Panc1 (cell line): Measurements from ENCODE around the gene EIF4EBP2. TPM values are rescaled to one million over a fixed set of nuclear protein-coding genes. Genes with fewer than 3 reads are reported as not detected.
A peak's percentile ranks its signal among the peaks of the same experiment; 100 is the strongest.

Experiments used
- ATAC-seq: fragments of 200-7000 bp; cut with Tn5 transposase; 2 replicates; pipeline ENCODE4 v1.9.1; 2020; ENCODE audit warnings: mild to moderate bottlenecking, moderate library complexity
- BruUV-seq: library from RNA; stranded (reverse); fragments of 400-500 nt; replicated peaks from 2 replicates; lab custom pipeline; 2021; lab: Mats Ljungman, UMichigan
- CTCF ChIA-PET: fragments of 300-600 bp; sonication (Branson Sonifier 250); formaldehyde crosslinking; loops from one replicate; lab custom pipeline; 2022; ENCODE audit warnings: antibody characterized with exemption; lab: Charles Lee
- POLR2A ChIA-PET: fragments of 300-600 bp; sonication (Branson Sonifier 250); formaldehyde crosslinking; loops from one replicate; lab custom pipeline; 2022; ENCODE audit warnings: antibody characterized with exemption; lab: Charles Lee
- DNase-seq: peaks from one replicate; pipeline ENCODE4 v3.0.0-alpha.2; 2010; ENCODE audit warnings: low read depth, low spot score
- H3K27ac ChIP-seq: 2 replicates; pipeline ENCODE4 v1.5.1; 2011; ENCODE audit warnings: mild to moderate bottlenecking, low read length, inconsistent platforms
- H3K27me3 ChIP-seq: fragments of 200-500 bp; sonication (Bioruptor generic); 2 replicates; pipeline ENCODE4 v1.6.0; 2014; ENCODE audit warnings: low read length, inconsistent platforms; ENCODE audit not compliant: control insufficient read depth, insufficient read depth
- H3K36me3 ChIP-seq: fragments of 200-500 bp; sonication (Bioruptor generic); 2 replicates; pipeline ENCODE4 v1.5.1; 2014; ENCODE audit warnings: inconsistent platforms, mild to moderate bottlenecking, low read length, moderate library complexity; ENCODE audit not compliant: control insufficient read depth, insufficient read depth
- H3K4me1 ChIP-seq: 2 replicates; pipeline ENCODE4 v1.5.1; 2011; ENCODE audit warnings: inconsistent platforms, mild to moderate bottlenecking, low read length, moderate library complexity; ENCODE audit not compliant: control insufficient read depth, insufficient read depth
- H3K4me3 ChIP-seq, 2 experiments: 2 replicates each; pipeline ENCODE4 v1.5.1; 2011 to 2012; ENCODE audit warnings: low read depth in 2 of 2, low read length in 2 of 2, mild to moderate bottlenecking in 2 of 2, inconsistent platforms in 1 of 2, moderate library complexity in 1 of 2
- H3K9me3 ChIP-seq: fragments of 200-500 bp; sonication (Bioruptor generic); 2 replicates; pipeline ENCODE4 v1.5.1; 2014; ENCODE audit warnings: low read depth, mild to moderate bottlenecking, inconsistent platforms, low read length, moderate library complexity; ENCODE audit not compliant: control insufficient read depth, insufficient read depth
- POLR2AphosphoS5 ChIP-seq: IDR thresholded peaks from 2 replicates; pipeline ENCODE4 v1.6.1; 2012; ENCODE audit warnings: mild to moderate bottlenecking, low read depth, low read length, moderate library complexity
- SIN3A ChIP-seq: IDR thresholded peaks from 2 replicates; pipeline ENCODE4 v1.6.1; 2012; ENCODE audit warnings: low read depth, mild to moderate bottlenecking, low read length, moderate library complexity, borderline replicate concordance; ENCODE audit not compliant: insufficient read depth
- TCF7L2 ChIP-seq: IDR thresholded peaks from 2 replicates; pipeline ENCODE4 v1.6.1; 2011; ENCODE audit warnings: mild to moderate bottlenecking, low read depth, low read length, inconsistent platforms
- in situ Hi-C: cut with HindIII; loops from 2 replicates; pipeline ENCODE4 v1.10.0; 2016; ENCODE audit warnings: low sequenced_read_pairs, low pct_unique_long_range_greater_than_20kb
- intact Hi-C: fragments of 100-400 bp; cut with micrococcal nuclease; formaldehyde crosslinking; loops from one replicate; pipeline ENCODE4 v1.10.0; 2022; ENCODE audit not compliant: unreplicated experiment
- total RNA-seq: library from RNA; stranded (reverse); gene quantifications from one replicate; pipeline ENCODE4 v1.2.1, GENCODE V29; 2021; ENCODE audit not compliant: unreplicated experiment
- TF ChIP-seq, protein P1 (sequence below): fragments of 450-650 bp; IDR thresholded peaks from 2 replicates; pipeline ENCODE4 v1.5.1; 2017; ENCODE audit warnings: mild to moderate bottlenecking
- TF ChIP-seq, protein P2 (sequence below), 2 experiments: IDR thresholded peaks; 2 replicates each; pipeline ENCODE4 v1.6.1; 2011 to 2012; ENCODE audit warnings: low read depth in 2 of 2, control low read depth in 1 of 2, low read length in 1 of 2, mild to moderate bottlenecking in 1 of 2, moderate library complexity in 1 of 2; ENCODE audit not compliant: insufficient read depth in 1 of 2

Gene EIF4EBP2
- total RNA-seq, 1 experiment from 2014 or later: 48.2 TPM

DNA sequence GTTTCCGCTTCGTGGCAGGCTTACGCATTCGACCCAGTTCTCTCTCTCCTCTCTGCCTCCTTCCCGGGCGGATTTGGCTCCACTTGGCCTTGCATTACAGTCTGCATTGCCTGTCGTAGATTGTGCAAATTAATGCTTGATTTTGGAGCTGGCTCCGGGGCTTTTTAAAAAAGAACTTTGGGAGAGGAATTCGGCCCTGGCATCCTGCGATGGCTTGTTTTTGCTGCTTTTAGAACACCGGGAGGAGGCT is 767 bp downstream of the EIF4EBP2 start:
- in situ Hi-C loops (no loop called here), intact Hi-C loops (no loop called here)
- Histone ChIP-seq H3K4me1 (peaks cover 18% of the 10 kb centered on the region), H3K9me3 (no peaks in the 10 kb centered on the region), H3K4me3 (peak overlapping the region; percentile 86 to 97), H3K27ac (peak overlapping the region; percentile 87), H3K36me3 (no peaks in the 10 kb centered on the region), H3K27me3 (no peaks in the 10 kb centered on the region)
- no peak for ATAC-seq
- ChIA-PET POLR2A (interaction anchor here (0.6 to 0.7 kb wide), 2 partner anchors 236 to 249 kb away, joined by 5 read pairs; no protein-coding TSS in a partner anchor), CTCF (interaction anchor here (0.6 to 1.5 kb wide), 2 partner anchors 56 to 258 kb away, joined by 3 to 4 read pairs; partner anchors contain the start of gene TYSND1)
- no TSS peak for BruUV-seq
- TF ChIP-seq SIN3A (no peak), POLR2AphosphoS5 (no peak), TCF7L2 (no peak)
- TF ChIP-seq, protein P1, sequence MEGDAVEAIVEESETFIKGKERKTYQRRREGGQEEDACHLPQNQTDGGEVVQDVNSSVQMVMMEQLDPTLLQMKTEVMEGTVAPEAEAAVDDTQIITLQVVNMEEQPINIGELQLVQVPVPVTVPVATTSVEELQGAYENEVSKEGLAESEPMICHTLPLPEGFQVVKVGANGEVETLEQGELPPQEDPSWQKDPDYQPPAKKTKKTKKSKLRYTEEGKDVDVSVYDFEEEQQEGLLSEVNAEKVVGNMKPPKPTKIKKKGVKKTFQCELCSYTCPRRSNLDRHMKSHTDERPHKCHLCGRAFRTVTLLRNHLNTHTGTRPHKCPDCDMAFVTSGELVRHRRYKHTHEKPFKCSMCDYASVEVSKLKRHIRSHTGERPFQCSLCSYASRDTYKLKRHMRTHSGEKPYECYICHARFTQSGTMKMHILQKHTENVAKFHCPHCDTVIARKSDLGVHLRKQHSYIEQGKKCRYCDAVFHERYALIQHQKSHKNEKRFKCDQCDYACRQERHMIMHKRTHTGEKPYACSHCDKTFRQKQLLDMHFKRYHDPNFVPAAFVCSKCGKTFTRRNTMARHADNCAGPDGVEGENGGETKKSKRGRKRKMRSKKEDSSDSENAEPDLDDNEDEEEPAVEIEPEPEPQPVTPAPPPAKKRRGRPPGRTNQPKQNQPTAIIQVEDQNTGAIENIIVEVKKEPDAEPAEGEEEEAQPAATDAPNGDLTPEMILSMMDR: no peak
- TF ChIP-seq, protein P2, sequence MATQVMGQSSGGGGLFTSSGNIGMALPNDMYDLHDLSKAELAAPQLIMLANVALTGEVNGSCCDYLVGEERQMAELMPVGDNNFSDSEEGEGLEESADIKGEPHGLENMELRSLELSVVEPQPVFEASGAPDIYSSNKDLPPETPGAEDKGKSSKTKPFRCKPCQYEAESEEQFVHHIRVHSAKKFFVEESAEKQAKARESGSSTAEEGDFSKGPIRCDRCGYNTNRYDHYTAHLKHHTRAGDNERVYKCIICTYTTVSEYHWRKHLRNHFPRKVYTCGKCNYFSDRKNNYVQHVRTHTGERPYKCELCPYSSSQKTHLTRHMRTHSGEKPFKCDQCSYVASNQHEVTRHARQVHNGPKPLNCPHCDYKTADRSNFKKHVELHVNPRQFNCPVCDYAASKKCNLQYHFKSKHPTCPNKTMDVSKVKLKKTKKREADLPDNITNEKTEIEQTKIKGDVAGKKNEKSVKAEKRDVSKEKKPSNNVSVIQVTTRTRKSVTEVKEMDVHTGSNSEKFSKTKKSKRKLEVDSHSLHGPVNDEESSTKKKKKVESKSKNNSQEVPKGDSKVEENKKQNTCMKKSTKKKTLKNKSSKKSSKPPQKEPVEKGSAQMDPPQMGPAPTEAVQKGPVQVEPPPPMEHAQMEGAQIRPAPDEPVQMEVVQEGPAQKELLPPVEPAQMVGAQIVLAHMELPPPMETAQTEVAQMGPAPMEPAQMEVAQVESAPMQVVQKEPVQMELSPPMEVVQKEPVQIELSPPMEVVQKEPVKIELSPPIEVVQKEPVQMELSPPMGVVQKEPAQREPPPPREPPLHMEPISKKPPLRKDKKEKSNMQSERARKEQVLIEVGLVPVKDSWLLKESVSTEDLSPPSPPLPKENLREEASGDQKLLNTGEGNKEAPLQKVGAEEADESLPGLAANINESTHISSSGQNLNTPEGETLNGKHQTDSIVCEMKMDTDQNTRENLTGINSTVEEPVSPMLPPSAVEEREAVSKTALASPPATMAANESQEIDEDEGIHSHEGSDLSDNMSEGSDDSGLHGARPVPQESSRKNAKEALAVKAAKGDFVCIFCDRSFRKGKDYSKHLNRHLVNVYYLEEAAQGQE (IDR thresholded peaks at IDR 0.05; ENCODE audit: insufficient read depth in 1 of 2, low read depth in 2 of 2, low read length in 1 of 2): no peak
- DNase-seq: no peak

DNA sequence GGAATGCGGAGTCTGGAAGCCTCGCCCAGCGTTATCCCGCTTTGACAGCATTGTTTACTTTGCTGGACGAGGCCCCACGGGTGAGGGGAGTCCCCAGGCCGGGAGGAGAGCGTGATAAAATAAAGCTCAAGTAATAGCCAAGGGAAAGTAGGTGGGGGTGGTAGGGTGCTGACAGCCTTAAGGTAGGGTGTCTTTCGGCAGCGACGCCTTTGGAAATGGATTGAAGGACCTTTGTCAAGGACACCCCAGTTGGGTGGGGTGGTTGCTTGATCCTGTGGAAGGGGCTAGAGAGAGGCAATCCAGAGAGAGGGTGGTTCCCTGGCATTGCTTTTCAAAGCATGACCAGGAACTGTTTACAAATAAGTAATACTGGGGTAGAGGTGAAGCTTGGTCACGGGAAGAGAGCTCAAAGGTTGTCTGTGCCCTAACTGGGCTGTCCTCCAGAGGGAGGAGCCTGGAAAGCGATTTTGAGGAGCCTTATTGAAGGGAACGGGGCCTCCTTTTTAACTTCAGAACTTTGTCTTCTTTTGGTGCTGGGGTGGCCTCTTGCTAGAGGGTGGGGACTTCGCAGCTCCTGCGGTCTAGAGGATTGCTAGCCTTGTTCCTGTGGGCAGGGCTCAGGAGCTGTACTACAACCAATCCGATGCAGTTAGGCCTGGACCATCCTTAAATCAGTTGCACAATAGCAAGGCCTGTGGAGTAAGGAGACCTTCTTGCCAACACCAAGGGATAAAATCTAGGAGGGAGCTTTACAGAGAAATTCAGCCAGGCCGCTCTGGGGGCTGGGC is 1.3 kb downstream of the EIF4EBP2 start:
- CTCF ChIA-PET: interaction anchor here (0.6 to 1.5 kb wide), 4 partner anchors 18 to 259 kb away, joined by 3 to 9 read pairs (median 4); partner anchors contain the start of gene TYSND1
- in situ Hi-C loops: no loop called here
- peak; percentile 76 for ATAC-seq

More for the DNA sequence above, 1.3 kb downstream of the EIF4EBP2 start:
- Histone ChIP-seq H3K9me3 (no peaks in the 10 kb centered on the region), H3K27ac (peak overlapping the region; percentile 87), H3K36me3 (no peaks in the 10 kb centered on the region), H3K4me1 (peaks cover 18% of the 10 kb centered on the region), H3K4me3 (peak overlapping the region; percentile 86 to 97), H3K27me3 (no peaks in the 10 kb centered on the region)
- TF ChIP-seq, protein P1: no peak
- TF ChIP-seq SIN3A: no peak; the same call in 1 of the 2 replicates
- no peak for TF ChIP-seq POLR2AphosphoS5
- no peak for TF ChIP-seq TCF7L2
- TF ChIP-seq, protein P2 (IDR thresholded peaks at IDR 0.05; ENCODE audit: insufficient read depth in 1 of 2, low read depth in 2 of 2, low read length in 1 of 2): no peak
- POLR2A ChIA-PET: interaction anchor here (0.6 kb wide), 1 partner anchor 236 kb away, joined by 5 read pairs; no protein-coding TSS in a partner anchor
- DNase-seq: no peak
- intact Hi-C loops: no loop called here
- BruUV-seq: TSS peak; percentile 79
